Measurements from ENCODE around the gene YWHAE.
"Not testable (repeated sequence)": the region's sequence is repeated elsewhere in the genome, so short reads cannot be mapped to it uniquely, and the experiment has no call there.

YWHAE gene

GRCh38 chr17:1324201-1324771, 75.7 kb downstream of the YWHAE start:
- DNase-seq: no peak

GRCh38 chr17:1323336-1323735, 76.7 kb downstream of the YWHAE start:
- DNase-seq: no peak

GRCh38 chr17:1322480-1322879, 77.5 kb downstream of the YWHAE start:
- DNase-seq: no peak

GRCh38 chr17:1322014-1322428, 78.0 kb downstream of the YWHAE start:
- no peak for DNase-seq

DNA sequence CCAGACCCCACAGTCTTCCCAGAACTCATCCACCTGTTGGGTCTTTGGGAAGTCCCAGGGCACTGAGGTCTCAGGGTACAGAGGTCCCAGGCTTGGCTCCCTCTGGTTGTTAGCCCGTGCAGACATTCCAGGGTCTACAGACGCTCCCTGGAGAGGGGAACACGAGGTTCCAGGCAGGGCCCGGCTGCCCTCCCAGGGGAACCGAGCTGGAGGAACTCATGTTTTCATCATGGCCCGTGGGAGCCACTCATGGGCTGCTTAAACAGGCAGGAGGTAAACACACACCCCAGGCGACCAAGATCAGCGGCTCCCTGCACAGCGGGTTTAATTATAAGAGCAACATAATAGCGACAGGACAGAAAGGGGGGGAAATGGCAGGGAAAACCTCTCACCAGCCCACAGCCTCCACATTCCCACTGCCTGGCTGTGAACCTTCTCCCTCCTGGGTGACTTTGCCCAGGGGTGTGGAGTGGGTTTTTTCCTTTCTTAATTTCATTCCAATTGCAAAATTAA, 84.1 kb downstream of the YWHAE start:
- no peak for DNase-seq

DNA sequence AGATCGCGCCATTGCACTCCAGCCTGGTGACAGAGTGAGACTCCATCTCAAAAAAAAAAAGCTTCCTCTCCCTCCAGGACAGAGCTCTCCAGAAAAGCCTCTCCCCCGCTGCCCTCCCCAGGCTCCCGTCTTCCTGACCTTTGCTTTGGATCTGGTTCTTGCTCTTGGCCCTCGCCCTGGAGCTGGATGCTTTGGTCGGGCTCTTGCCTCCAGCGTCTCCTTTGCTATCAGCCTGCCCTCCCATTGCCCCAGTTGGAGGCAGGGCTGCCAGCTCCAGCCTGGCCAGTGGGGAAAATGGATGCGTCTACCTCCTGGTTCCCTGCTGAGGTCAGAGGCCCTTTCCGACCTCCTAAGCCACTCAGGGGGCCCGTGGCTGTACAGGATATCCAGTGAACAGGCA, 84.6 kb downstream of the YWHAE start:
- DNase-seq: no peak

DNA sequence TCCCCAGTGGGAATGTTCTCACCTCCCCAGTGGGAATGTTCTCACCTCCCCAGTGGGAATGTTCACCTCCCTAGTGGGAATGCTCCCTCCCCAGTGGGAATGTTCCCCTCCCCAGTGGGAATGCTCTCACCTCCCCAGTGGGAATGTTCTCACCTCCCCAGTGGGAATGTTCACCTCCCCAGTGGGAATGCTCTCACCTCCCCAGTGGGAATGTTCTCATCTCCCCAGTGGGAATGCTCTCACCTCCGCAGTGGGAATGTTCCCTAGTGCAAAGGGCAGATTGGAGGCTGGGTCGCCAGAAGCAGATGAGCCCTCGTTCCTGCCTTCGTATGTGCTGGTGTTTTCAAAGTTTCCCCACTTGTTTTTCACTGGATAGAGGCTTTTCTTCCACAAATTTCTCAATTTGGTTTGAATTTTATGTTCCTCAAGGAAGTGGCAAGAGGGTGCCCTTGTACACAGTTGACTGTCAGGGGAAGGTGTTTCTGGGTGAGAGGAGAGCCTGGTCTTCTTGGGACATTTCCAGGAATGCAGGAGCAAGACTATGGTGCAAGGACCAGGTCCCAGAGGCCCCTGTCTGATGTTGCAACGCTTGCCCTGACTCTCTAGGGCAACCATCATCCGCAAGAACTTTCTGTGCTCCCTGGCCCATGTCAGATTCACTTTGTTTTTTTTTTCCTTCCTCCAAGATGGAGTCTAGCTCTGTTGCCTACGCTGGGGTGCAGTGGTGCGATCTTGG, 86.6 kb downstream of the YWHAE start:
- DNase-seq: no peak

DNA sequence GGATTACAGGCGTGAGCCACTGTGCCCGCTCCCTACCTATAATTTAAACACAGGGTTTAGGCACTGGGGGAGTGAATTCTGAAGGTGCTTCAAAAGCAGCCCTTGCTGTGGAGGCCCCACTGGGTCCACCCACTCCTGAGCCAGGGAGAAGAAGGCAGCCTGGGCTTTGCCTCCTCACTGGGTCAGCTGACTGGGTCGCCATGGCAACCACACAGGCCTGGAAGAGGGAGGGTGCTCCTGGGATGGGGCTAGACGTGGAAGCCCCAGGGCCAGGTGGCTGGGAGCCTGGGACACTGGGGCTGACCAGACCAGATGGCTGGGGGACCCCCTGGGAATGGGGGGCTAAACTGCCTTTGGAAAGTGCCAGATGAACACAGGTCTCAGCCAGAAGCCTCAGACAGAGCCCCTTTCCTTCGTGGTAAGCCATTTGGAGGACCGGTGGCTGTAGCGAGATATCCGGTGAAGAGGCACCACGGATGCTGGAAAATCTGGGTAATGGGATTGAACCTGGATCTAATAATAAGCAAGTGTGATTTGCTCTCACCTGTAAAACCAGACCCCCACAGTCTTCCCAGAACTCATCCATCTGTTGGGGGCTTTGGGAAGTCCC, 87.7 kb downstream of the YWHAE start:
- no peak for DNase-seq

- not testable (repeated sequence) for DNase-seq
Measured at GRCh38 chr17:1307829-1308228, 92.2 kb downstream of the YWHAE start.

GRCh38 chr17:1304962-1305563, 95.0 kb downstream of the YWHAE start:
- no peak for DNase-seq

DNA sequence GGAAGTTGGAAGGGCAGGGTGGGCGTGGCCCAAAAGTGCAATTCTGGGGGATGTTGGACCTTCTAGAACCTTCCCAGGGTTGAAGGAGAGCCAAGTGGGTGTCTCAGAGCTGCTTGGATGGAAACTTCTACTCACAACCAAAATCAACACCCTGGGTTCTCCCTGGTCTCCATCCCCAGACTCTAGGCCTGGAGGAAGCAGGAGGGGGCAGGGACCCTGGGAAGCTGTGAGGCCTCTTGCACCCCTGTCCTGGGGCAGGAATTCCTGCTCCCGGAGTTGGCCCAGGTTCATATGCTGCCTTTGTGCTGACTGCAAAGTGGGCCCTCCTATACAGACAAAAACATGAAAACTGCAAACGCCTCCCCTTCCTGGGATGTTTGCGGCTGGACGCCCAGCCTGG, 95.5 kb downstream of the YWHAE start:
- no peak for DNase-seq

- DNase-seq: no peak
Measured at GRCh38 chr17:1302761-1303160, 97.3 kb downstream of the YWHAE start.

DNA sequence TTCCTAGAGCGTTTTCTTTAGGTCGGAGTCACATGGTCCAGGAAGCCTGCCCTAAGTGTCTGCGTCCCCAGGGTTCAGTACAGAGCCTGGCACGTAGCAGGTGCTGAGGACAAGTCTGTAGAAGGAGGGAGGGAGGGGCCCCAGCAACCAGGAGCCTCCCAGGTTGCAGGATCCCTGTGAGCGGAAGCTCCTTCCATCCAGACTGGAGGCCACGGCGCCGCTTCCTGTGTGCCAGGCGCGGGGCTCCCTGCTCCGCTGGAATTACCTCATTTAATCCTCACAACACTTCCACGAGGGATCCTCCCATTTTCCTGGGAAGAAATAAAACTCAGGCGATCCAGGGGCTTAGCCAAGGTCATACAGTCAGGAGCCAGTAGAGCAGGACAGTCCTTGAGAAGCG, 98.5 kb downstream of the YWHAE start:
- DNase-seq: no peak

- DNase-seq: no peak
Measured at GRCh38 chr17:1300371-1300905, 99.6 kb downstream of the YWHAE start.

- DNase-seq: no peak
Measured at GRCh38 chr17:1299552-1300370, 100.3 kb downstream of the YWHAE start.

DNA sequence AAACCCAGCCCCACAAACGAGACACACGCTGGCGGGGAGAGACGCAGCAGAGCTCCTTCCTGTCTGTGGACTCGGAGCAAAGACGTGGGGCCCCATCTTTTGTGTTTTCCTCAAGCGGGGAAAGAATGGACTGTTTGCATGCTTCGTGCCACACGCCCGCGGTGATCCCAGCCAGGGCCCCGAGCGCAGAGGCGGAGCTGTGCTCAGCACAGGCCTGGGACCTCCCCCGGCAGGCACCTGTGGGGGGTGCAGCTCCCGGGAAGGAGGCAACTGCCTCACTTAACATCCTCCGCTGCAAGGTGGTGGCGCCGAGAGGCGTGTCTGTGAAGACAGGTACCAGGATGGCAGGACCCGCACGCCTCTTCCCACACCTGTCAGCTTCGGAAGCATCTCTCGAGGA, 101.4 kb downstream of the YWHAE start:
- DNase-seq: no peak

All from activated CD4-positive, CD25-positive, alpha-beta regulatory T cell treated with anti-CD3 and anti-CD28 coated beads, Interleukin-2, amount 50 U/mL, for 72 hours (primary cell).